ENCODE data around the gene SPNS3.

The SPNS3 gene

GRCh38 chr17:4512156-4513112 is 78.7 kb downstream of the SPNS3 start:
- no peak for DNase-seq

GRCh38 chr17:4513113-4514032 is 79.6 kb downstream of the SPNS3 start:
- DNase-seq: no peak

GRCh38 chr17:4514206-4514605 is 80.5 kb downstream of the SPNS3 start:
- no peak for DNase-seq

- no peak for DNase-seq
Observed at GRCh38 chr17:4514779-4515178, 81.0 kb downstream of the SPNS3 start.

GRCh38 chr17:4515501-4515900 is 81.8 kb downstream of the SPNS3 start:
- DNase-seq: no peak

- no peak for DNase-seq
Observed at GRCh38 chr17:4516735-4517134, 83.0 kb downstream of the SPNS3 start.

GRCh38 chr17:4518901-4519300 is 85.2 kb downstream of the SPNS3 start:
- DNase-seq: no peak

- no peak for DNase-seq
Observed at GRCh38 chr17:4519361-4519788, 85.6 kb downstream of the SPNS3 start.

GRCh38 chr17:4520060-4520893 is 86.5 kb downstream of the SPNS3 start:
- no peak for DNase-seq

GRCh38 chr17:4520894-4521600 is 87.3 kb downstream of the SPNS3 start:
- DNase-seq: no peak

GRCh38 chr17:4522661-4523060 is 88.9 kb downstream of the SPNS3 start:
- DNase-seq: no peak

GRCh38 chr17:4523946-4524345 is 90.2 kb downstream of the SPNS3 start:
- no peak for DNase-seq

GRCh38 chr17:4525691-4526397 is 92.1 kb downstream of the SPNS3 start:
- no peak for DNase-seq

GRCh38 chr17:4527134-4527533 is 93.4 kb downstream of the SPNS3 start:
- DNase-seq: no peak

- no peak for DNase-seq
Observed at GRCh38 chr17:4527566-4528125, 93.9 kb downstream of the SPNS3 start.

- no peak for DNase-seq
Observed at GRCh38 chr17:4529533-4530152, 95.9 kb downstream of the SPNS3 start.

- DNase-seq: no peak
Observed at GRCh38 chr17:4530799-4531730, 97.3 kb downstream of the SPNS3 start.

GRCh38 chr17:4531988-4532736 is 98.4 kb downstream of the SPNS3 start:
- DNase-seq: no peak

Data from NCI-H2029 (cell line).